GM12865 (cell line): ENCODE results near the gene ORMDL2.

ENCODE experiments used
- DNase-seq: peaks from one replicate; pipeline ENCODE4 v3.0.0; 2010; ENCODE audit warnings: low read depth
- H3K4me3 ChIP-seq: 2 replicates; pipeline ENCODE4 v1.5.1; 2011; ENCODE audit warnings: mild to moderate bottlenecking, low read depth, low read length, control low read depth
- TF ChIP-seq, protein P1 (sequence below): IDR thresholded peaks from 2 replicates; pipeline ENCODE4 v1.5.1; 2011; ENCODE audit warnings: low read length, control low read depth, low read depth, inconsistent platforms; ENCODE audit not compliant: insufficient read depth; ENCODE audit errors: missing control alignments

The ORMDL2 gene, protein sequence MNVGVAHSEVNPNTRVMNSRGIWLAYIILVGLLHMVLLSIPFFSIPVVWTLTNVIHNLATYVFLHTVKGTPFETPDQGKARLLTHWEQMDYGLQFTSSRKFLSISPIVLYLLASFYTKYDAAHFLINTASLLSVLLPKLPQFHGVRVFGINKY

DNA sequence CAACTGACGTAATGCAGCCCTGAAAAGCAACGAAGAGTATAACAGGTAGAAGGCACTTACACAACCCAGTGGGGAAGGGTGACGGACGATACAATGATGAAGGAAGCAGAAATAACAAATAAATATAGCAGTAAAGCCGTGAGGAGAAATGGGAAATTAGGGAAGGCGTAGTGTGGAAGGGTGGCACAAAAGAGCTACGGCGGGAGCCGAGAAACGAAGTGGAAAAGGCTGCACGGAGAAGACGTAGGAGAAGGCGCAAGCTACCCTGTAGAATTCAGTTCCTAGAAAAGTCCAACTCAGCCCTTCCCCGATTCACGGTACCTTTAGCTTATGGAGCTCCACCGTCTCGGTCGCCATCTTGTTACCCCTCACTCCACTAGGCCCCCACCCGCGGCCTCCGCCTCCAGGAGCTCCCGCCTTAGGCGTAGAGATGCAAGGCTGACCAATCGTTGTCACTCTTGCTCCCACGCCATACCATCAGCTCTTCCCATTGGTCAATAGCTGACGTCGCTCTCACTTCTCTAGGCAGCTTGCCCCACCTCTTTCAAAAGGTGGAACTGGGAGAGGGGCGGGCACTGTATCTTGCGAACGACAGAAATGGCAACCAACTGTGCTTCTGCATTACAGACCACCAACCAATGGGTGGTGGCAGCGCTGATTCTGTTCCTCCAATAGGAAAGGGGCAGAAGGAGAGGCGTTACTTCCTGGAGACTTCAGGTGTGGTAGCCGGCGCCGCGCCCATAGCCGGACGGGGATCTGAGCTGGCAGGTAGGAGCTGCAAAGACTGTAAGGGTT lies at the start of gene ORMDL2, which contains the start of gene SARNP:
Gene ORMDL2 (plus strand): TSS at position 697 of the 795 bp plus-strand sequence. CDS start 959 bp downstream, outside the sequence.
Gene SARNP (minus strand): TSS at position 380 of the 795 bp plus-strand sequence. CDS start 23 bp downstream, at position 357.
- peak; percentile 100 for DNase-seq
- H3K4me3 ChIP-seq, result peak within 1 kb of the TSS; percentile 98
- TF ChIP-seq, protein P1, sequence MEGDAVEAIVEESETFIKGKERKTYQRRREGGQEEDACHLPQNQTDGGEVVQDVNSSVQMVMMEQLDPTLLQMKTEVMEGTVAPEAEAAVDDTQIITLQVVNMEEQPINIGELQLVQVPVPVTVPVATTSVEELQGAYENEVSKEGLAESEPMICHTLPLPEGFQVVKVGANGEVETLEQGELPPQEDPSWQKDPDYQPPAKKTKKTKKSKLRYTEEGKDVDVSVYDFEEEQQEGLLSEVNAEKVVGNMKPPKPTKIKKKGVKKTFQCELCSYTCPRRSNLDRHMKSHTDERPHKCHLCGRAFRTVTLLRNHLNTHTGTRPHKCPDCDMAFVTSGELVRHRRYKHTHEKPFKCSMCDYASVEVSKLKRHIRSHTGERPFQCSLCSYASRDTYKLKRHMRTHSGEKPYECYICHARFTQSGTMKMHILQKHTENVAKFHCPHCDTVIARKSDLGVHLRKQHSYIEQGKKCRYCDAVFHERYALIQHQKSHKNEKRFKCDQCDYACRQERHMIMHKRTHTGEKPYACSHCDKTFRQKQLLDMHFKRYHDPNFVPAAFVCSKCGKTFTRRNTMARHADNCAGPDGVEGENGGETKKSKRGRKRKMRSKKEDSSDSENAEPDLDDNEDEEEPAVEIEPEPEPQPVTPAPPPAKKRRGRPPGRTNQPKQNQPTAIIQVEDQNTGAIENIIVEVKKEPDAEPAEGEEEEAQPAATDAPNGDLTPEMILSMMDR, result no peak

DNA sequence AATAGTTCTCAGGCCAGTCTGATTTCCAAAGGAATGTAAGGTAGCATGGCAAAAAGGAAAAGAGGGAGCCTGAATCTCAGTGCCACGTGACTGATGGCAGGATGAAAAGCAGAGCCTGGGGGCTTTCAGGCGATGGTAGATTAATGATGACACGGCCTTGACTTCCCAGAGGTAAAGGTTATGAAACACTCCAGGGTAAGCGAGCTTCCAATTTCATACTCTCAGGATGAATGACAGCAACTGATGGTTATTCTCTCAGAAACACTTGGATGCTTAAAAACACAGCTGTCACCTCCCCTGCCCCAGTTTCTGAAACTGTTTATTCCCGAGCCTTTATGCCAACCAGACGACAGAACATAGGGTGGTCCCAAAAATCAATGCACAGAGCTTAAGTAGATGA lies 46.1 kb upstream of the ORMDL2 start:
- H3K4me3 ChIP-seq, result no peak overlapping the region
- no peak for DNase-seq
- TF ChIP-seq, protein P1, result no peak

DNA sequence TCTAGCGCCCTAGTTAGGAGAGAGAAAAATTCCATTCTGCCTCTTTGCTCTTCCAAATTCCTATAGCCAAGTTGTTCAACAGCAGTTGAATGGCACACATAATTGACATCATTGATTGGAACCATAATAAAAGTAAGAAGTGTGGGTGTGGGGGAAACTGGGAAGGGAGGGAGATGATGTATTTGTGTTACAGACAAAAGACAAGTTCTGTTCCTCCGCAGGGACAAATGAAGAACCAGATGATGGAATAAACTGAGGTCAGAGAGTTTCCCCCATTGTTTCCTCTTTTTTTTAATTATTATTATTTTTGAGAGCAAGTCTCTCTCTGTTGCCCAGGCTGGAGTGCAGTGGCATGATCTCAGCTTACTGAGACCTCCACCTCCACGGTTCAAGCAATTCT lies 40.0 kb upstream of the ORMDL2 start:
- no peak for DNase-seq
- H3K4me3 ChIP-seq, result no peak overlapping the region
- TF ChIP-seq, protein P1, result no peak

DNA sequence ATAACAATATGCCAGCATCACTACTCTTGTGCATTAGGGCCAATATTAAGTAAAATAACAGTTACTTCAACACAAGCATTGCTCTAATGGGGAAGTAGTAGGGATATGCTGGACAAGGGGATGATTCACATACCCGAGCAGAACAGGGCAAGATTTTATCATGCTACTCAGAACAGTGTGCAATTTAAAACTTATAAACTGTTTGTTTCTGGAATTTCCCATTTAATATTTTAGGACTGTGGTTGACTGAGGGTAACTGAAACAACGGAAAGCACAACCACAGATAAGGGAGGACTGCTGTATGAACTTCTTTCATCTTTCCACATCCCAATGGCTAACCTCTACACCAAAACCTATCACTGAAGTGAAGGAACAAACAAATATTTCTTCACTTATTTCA lies 37.2 kb upstream of the ORMDL2 start:
- no peak for DNase-seq
- TF ChIP-seq, protein P1, result no peak
- no peak overlapping the region for H3K4me3 ChIP-seq

DNA sequence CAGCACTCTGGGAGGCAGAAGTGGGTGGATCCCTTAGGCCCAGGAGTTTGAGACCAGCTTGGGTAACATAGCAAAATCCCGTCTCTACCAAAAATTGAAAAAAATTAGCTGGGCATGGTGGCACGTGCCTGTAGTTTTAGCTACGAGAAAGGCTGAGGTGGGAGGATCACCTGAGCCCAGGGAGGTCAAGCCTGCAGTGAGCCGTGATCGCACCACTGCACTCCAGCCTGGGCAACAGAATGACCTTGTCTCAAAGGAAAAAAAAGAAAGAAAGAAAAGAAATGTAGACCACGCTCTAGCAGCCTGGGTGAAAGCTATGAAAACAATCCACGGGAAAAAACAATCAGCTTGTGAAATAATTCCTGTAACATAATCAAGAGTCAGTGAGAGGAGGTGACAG lies 29.3 kb upstream of the ORMDL2 start:
- TF ChIP-seq, protein P1, result no peak
- H3K4me3 ChIP-seq, result no peak overlapping the region
- DNase-seq, result no peak

DNA sequence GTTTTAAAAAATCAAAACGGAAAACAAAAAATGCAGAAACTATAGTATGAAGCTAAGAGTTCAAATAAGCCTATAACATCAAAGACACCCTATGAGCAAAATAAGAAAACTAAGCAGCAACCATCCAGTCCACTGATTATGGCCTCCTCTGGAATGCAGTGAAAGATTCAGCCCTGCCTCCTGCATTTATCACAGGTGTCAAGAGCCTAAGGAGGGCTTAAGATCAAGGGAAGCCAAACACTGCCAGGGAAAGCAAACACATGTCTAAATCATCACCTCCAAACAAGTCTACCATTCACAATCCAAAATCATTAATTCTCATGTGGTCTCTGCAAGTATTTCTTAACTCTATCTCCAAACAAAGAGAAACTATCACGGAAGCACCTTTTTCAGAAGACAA lies 28.7 kb upstream of the ORMDL2 start:
- TF ChIP-seq, protein P1, result no peak
- no peak for DNase-seq
- H3K4me3 ChIP-seq, result no peak overlapping the region
